H9 (cell line): Measurements from ENCODE around the gene APOBR. TPM values are rescaled to one million over a fixed set of nuclear protein-coding genes. Genes with fewer than 3 reads are reported as not detected.
A peak's percentile ranks its signal among the peaks of the same experiment; 100 is the strongest.

Experiments used
- DNase-seq: peaks from one replicate; pipeline ENCODE4 v3.0.0-alpha.2; 2017
- H2AFZ ChIP-seq: one replicate; pipeline ENCODE4 v1.6.1; 2013; ENCODE audit warnings: mild to moderate bottlenecking, low read length, control low read depth, moderate library complexity
- H2AK5ac ChIP-seq: 2 replicates; pipeline ENCODE4 v1.6.1; 2013; ENCODE audit warnings: low read length, control low read depth, mixed read lengths; ENCODE audit not compliant: insufficient read length
- H2BK120ac ChIP-seq: one replicate; pipeline ENCODE4 v1.6.1; 2013; ENCODE audit warnings: low read depth, mild to moderate bottlenecking, low read length, control low read depth, inconsistent platforms; ENCODE audit not compliant: poor library complexity, severe bottlenecking
- H2BK12ac ChIP-seq: 2 replicates; pipeline ENCODE4 v1.6.1; 2013; ENCODE audit warnings: low read length, control low read depth, mixed read lengths, low read depth; ENCODE audit not compliant: insufficient read length
- H2BK15ac ChIP-seq: 2 replicates; pipeline ENCODE4 v1.6.1; 2013; ENCODE audit warnings: low read depth, low read length, control low read depth
- H2BK20ac ChIP-seq: one replicate; pipeline ENCODE4 v1.6.1; 2013; ENCODE audit warnings: low read depth, mild to moderate bottlenecking, low read length, control low read depth, inconsistent platforms; ENCODE audit not compliant: poor library complexity, severe bottlenecking
- H2BK5ac ChIP-seq: 2 replicates; pipeline ENCODE4 v1.6.1; 2013; ENCODE audit warnings: low read length, control low read depth, mixed read lengths; ENCODE audit not compliant: insufficient read length
- H3K14ac ChIP-seq: 2 replicates; pipeline ENCODE4 v1.6.1; 2013; ENCODE audit warnings: low read length, control low read depth; ENCODE audit not compliant: insufficient read depth
- H3K18ac ChIP-seq: 2 replicates; pipeline ENCODE4 v1.6.1; 2013; ENCODE audit warnings: low read depth, mild to moderate bottlenecking, mixed read lengths, low read length, control low read depth; ENCODE audit not compliant: insufficient read length
- H3K23ac ChIP-seq: 2 replicates; pipeline ENCODE4 v1.6.1; 2013; ENCODE audit warnings: low read length, control low read depth, mixed read lengths, low read depth; ENCODE audit not compliant: insufficient read length
- H3K23me2 ChIP-seq: 2 replicates; pipeline ENCODE4 v1.6.1; 2013; ENCODE audit warnings: low read depth, mild to moderate bottlenecking, mixed read lengths, low read length, control low read depth; ENCODE audit not compliant: insufficient read length, poor library complexity, severe bottlenecking
- H3K27ac ChIP-seq: 2 replicates; pipeline ENCODE4 v1.5.1; 2013; ENCODE audit warnings: low read length, control low read depth, mixed read lengths, low read depth; ENCODE audit not compliant: insufficient read length
- H3K27me3 ChIP-seq: 2 replicates; pipeline ENCODE4 v1.6.1; 2013; ENCODE audit warnings: low read length, control low read depth, inconsistent platforms; ENCODE audit not compliant: insufficient read depth
- H3K4ac ChIP-seq: 2 replicates; pipeline ENCODE4 v1.6.1; 2013; ENCODE audit warnings: low read depth, mild to moderate bottlenecking, control low read depth, inconsistent platforms, low read length, moderate library complexity
- H3K4me1 ChIP-seq: 2 replicates; pipeline ENCODE4 v1.6.1; 2013; ENCODE audit warnings: low read length, control low read depth, inconsistent platforms; ENCODE audit not compliant: insufficient read depth
- H3K4me2 ChIP-seq: 2 replicates; pipeline ENCODE4 v1.6.1; 2013; ENCODE audit warnings: low read length, control low read depth, mixed read lengths; ENCODE audit not compliant: insufficient read length, insufficient read depth
- H3K56ac ChIP-seq: 2 replicates; pipeline ENCODE4 v1.6.1; 2013; ENCODE audit warnings: low read depth, mild to moderate bottlenecking, mixed read lengths, low read length, control low read depth; ENCODE audit not compliant: insufficient read length
- H3K79me1 ChIP-seq: 2 replicates; pipeline ENCODE4 v1.6.1; 2013; ENCODE audit warnings: low read depth, mild to moderate bottlenecking, moderate library complexity, low read length, control low read depth, inconsistent platforms; ENCODE audit not compliant: insufficient read depth, poor library complexity, severe bottlenecking
- H3K79me2 ChIP-seq: 2 replicates; pipeline ENCODE4 v1.6.1; 2013; ENCODE audit warnings: low read length, control low read depth, inconsistent platforms; ENCODE audit not compliant: insufficient read depth
- H3K9ac ChIP-seq: 2 replicates; pipeline ENCODE4 v1.6.1; 2013; ENCODE audit warnings: low read length, control low read depth, mixed read lengths; ENCODE audit not compliant: insufficient read length; ENCODE audit errors: extremely low read depth
- H3K9me3 ChIP-seq: one replicate; pipeline ENCODE4 v1.6.1; 2013; ENCODE audit warnings: low read depth, low read length, inconsistent platforms; ENCODE audit not compliant: control insufficient read depth
- H3T11ph ChIP-seq: one replicate; pipeline ENCODE4 v1.6.1; 2013; ENCODE audit warnings: mild to moderate bottlenecking, low read length, control low read depth, inconsistent platforms
- H4K20me1 ChIP-seq: one replicate; pipeline ENCODE4 v1.6.1; 2013; ENCODE audit not compliant: control insufficient read depth, insufficient read length, insufficient read depth
- H4K5ac ChIP-seq: 2 replicates; pipeline ENCODE4 v1.6.1; 2013; ENCODE audit warnings: low read depth, mild to moderate bottlenecking, mixed read lengths, low read length, control low read depth; ENCODE audit not compliant: insufficient read length
- H4K8ac ChIP-seq: replicated peaks from 2 replicates; pipeline ENCODE4 v1.6.1; 2013; ENCODE audit warnings: low read length, control low read depth, mixed read lengths, low read depth; ENCODE audit not compliant: insufficient read length
- H4K91ac ChIP-seq: 2 replicates; pipeline ENCODE4 v1.6.1; 2013; ENCODE audit warnings: low read depth, mild to moderate bottlenecking, moderate library complexity, mixed read lengths, low read length, control low read depth; ENCODE audit not compliant: insufficient read length
- H3K27ac Mint-ChIP-seq, 3 experiments: 2 replicates in 2 of 3; 3 replicates in 1 of 3; pipeline ENCODE4 v1.8.0; 2020 to 2021; ENCODE audit warnings: mixed read lengths in 3 of 3, mild to moderate bottlenecking in 1 of 3, moderate library complexity in 1 of 3
- H3K27me3 Mint-ChIP-seq: 2 replicates; pipeline ENCODE4 v1.8.0; 2021; ENCODE audit warnings: low read depth, mild to moderate bottlenecking, moderate library complexity, mixed read lengths
- H3K36me3 Mint-ChIP-seq, 3 experiments: 2 replicates in 2 of 3; 3 replicates in 1 of 3; pipeline ENCODE4 v1.8.0; 2020 to 2021; ENCODE audit warnings: low read depth in 3 of 3, mixed read lengths in 3 of 3; ENCODE audit not compliant: insufficient read depth in 1 of 3
- H3K4me1 Mint-ChIP-seq, 2 experiments: 2 replicates each; pipeline ENCODE4 v1.8.0; 2020; ENCODE audit warnings: mixed read lengths in 2 of 2
- H3K4me3 Mint-ChIP-seq, 2 experiments: 2 replicates in 1 of 2; 3 replicates in 1 of 2; pipeline ENCODE4 v1.8.0; 2020 to 2021; ENCODE audit warnings: mild to moderate bottlenecking in 2 of 2, mixed read lengths in 2 of 2, moderate library complexity in 1 of 2
- H3K9me3 Mint-ChIP-seq, 2 experiments: 2 replicates in 1 of 2; 3 replicates in 1 of 2; pipeline ENCODE4 v1.8.0; 2020; ENCODE audit warnings: mild to moderate bottlenecking in 2 of 2, mixed read lengths in 2 of 2, moderate library complexity in 1 of 2
- CTCF ChIP-seq: fragments of 200-600 bp; sonication (generic); conservative IDR thresholded peaks from 3 replicates; pipeline ENCODE4 v1.8.0; 2021; ENCODE audit warnings: antibody characterized with exemption, mild to moderate bottlenecking
- WGBS: extraction: QIAGEN DNeasy Blood & Tissue Kit; methylation state at CpG from one replicate; pipeline ENCODE4 v1.1.7; 2013; ENCODE audit warnings: missing lambda C conversion rate, low lambda C conversion rate, mixed read lengths; ENCODE audit not compliant: insufficient read length; ENCODE audit errors: extremely low coverage; 5-methylcytosine and 5-hydroxymethylcytosine counted together
- total RNA-seq: library from RNA; stranded (reverse); gene quantifications from 2 replicates; pipeline ENCODE4 v1.2.1, GENCODE V29; 2021

Gene APOBR
- total RNA-seq, 1 experiment from 2014 or later = not detected

- no peak overlapping the region for H3K4ac ChIP-seq
- no peak overlapping the region for H3K56ac ChIP-seq
- H3K4me2 ChIP-seq = no peak overlapping the region
- TF ChIP-seq CTCF = no peak
- Mint-ChIP-seq H3K36me3 (no peaks in the 10 kb centered on the region), H3K9me3 (no peaks in the 10 kb centered on the region), H3K4me1 (0 out of 4 replicates have a peak, but pooled peaks cover 0 to 2% of the 10 kb centered on the region in 2 experiments), H3K27ac (peak overlapping the region in 1 of 3 experiments; percentile 96; a peak in 1 of 7 replicates), H3K27me3 (peaks cover 12% of the 10 kb centered on the region), H3K4me3 (no peak overlapping the region)
- no peak for DNase-seq
- no peaks in the 10 kb centered on the region for H3K27me3 ChIP-seq
- no peak overlapping the region for H3K9ac ChIP-seq
- H2BK5ac ChIP-seq = no peak overlapping the region
- no peak overlapping the region for H2BK20ac ChIP-seq
- no peak overlapping the region for H3T11ph ChIP-seq
- no CpG with 5 or more reads among the region's 14 CpGs for WGBS
- no peak overlapping the region for H3K27ac ChIP-seq
- H4K20me1 ChIP-seq = no peaks in the 10 kb centered on the region
- H3K23me2 ChIP-seq = no peaks in the 10 kb centered on the region
- H3K14ac ChIP-seq = no peak overlapping the region
- no peak overlapping the region for H4K5ac ChIP-seq
- H2BK120ac ChIP-seq = no peak overlapping the region
- no peak overlapping the region for H3K18ac ChIP-seq
- no peaks in the 10 kb centered on the region for H3K4me1 ChIP-seq
- no peak overlapping the region for H2BK15ac ChIP-seq
- no peak overlapping the region for H4K91ac ChIP-seq
- H2AFZ ChIP-seq = no peak overlapping the region
- no peak overlapping the region for H3K23ac ChIP-seq
- no peaks in the 10 kb centered on the region for H3K9me3 ChIP-seq
- H4K8ac ChIP-seq = no peak overlapping the region
- H2AK5ac ChIP-seq = no peak overlapping the region
- H3K79me2 ChIP-seq = no peaks in the 10 kb centered on the region
- no peak overlapping the region for H2BK12ac ChIP-seq
- H3K79me1 ChIP-seq = no peaks in the 10 kb centered on the region
These were observed 11.2 kb downstream of the APOBR start for GRCh38 chr16:28505489-28506137.
